Measurements from ENCODE around the gene SHBG. TPM values are rescaled to one million over a fixed set of nuclear protein-coding genes. Genes with fewer than 3 reads are reported as not detected.
A peak's percentile ranks its signal among the peaks of the same experiment; 100 is the strongest.
"Not testable (repeated sequence)": the region's sequence is repeated elsewhere in the genome, so short reads cannot be mapped to it uniquely, and the experiment has no call there.

Gene SHBG
- total and polyA plus RNA-seq, 4 donors: 0.16 to 0.63 (median 0.42) TPM

- DNase-seq: peak; percentile 84 to 87 (median 87)
- Histone ChIP-seq H3K27me3 (ENCODE audit: control insufficient read depth in 3 of 3, insufficient read depth in 3 of 3, low read length in 2 of 3) (no peaks in the 10 kb centered on the region), H3K9ac (ENCODE audit: insufficient read depth in 1 of 2, low read length in 2 of 2) (no peak overlapping the region), H3K9me3 (ENCODE audit: control insufficient read depth in 4 of 4, insufficient read depth in 3 of 4, low read length in 3 of 4) (no peaks in the 10 kb centered on the region), H3K27ac (ENCODE audit: low read depth in 1 of 2, low read length in 1 of 2) (no peak overlapping the region), H3K36me3 (ENCODE audit: control insufficient read depth in 4 of 4, insufficient read depth in 4 of 4, low read length in 4 of 4) (no peaks in the 10 kb centered on the region), H3K4me1 (ENCODE audit: control insufficient read depth in 5 of 5, insufficient read depth in 5 of 5, low read length in 5 of 5) (peaks cover 0 to 7% (median 0%) of the 10 kb centered on the region in 5 donors), H3K4me3 (no peak overlapping the region)
- no peak for ATAC-seq (ENCODE audit: insufficient read depth, low FRiP score)
- TF ChIP-seq, protein P1, sequence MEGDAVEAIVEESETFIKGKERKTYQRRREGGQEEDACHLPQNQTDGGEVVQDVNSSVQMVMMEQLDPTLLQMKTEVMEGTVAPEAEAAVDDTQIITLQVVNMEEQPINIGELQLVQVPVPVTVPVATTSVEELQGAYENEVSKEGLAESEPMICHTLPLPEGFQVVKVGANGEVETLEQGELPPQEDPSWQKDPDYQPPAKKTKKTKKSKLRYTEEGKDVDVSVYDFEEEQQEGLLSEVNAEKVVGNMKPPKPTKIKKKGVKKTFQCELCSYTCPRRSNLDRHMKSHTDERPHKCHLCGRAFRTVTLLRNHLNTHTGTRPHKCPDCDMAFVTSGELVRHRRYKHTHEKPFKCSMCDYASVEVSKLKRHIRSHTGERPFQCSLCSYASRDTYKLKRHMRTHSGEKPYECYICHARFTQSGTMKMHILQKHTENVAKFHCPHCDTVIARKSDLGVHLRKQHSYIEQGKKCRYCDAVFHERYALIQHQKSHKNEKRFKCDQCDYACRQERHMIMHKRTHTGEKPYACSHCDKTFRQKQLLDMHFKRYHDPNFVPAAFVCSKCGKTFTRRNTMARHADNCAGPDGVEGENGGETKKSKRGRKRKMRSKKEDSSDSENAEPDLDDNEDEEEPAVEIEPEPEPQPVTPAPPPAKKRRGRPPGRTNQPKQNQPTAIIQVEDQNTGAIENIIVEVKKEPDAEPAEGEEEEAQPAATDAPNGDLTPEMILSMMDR (IDR thresholded peaks at IDR 0.05; ENCODE audit: control extremely low read depth, extremely low read depth): no peak
- 26 to 46% methylated on average over 5 of the region's 5 CpGs for WGBS, 2 donors
Observed at GRCh38 chr17:7634384-7634783, 4.4 kb downstream of the SHBG start.

DNA sequence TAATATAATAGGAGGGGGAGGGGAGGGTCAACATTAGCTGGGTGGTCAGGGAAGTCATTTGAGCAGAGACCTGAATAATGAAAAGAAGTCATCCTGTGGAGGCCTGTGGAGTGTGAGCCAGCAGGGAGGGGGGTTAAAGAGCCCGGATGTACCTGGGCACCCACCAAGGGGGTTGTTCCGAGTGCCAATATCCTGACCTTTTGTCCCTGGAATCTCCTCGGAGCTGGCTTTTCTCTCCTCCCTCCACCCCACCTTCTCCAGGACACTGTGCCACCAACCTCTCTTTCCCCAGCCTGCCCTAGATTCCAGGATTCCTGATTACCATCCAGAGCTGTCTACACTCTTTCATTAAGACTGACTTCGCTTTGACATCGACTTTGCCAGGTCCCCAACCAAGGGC, 6.2 kb downstream of the SHBG start:
- no peaks in the 10 kb centered on the region for H3K36me3 ChIP-seq (ENCODE audit: control insufficient read depth in 4 of 4, insufficient read depth in 4 of 4, low read length in 4 of 4)
- H3K9ac ChIP-seq (ENCODE audit: insufficient read depth in 1 of 2, low read length in 2 of 2): no peak overlapping the region
- ATAC-seq (ENCODE audit: insufficient read depth, low FRiP score): no peak
- H3K27ac ChIP-seq (ENCODE audit: low read depth in 1 of 2, low read length in 1 of 2): no peak overlapping the region
- WGBS, 2 donors: 67 to 82% methylated on average over 5 of the region's 5 CpGs
- DNase-seq: no peak
- TF ChIP-seq, protein P1 (IDR thresholded peaks at IDR 0.05; ENCODE audit: control extremely low read depth, extremely low read depth): no peak
- H3K9me3 ChIP-seq (ENCODE audit: control insufficient read depth in 4 of 4, insufficient read depth in 3 of 4, low read length in 3 of 4): no peaks in the 10 kb centered on the region
- H3K4me3 ChIP-seq: no peak overlapping the region
- peaks cover 0 to 7% (median 0%) of the 10 kb centered on the region in 5 donors for H3K4me1 ChIP-seq (ENCODE audit: control insufficient read depth in 5 of 5, insufficient read depth in 5 of 5, low read length in 5 of 5)
- no peaks in the 10 kb centered on the region for H3K27me3 ChIP-seq (ENCODE audit: control insufficient read depth in 3 of 3, insufficient read depth in 3 of 3, low read length in 2 of 3)

DNA sequence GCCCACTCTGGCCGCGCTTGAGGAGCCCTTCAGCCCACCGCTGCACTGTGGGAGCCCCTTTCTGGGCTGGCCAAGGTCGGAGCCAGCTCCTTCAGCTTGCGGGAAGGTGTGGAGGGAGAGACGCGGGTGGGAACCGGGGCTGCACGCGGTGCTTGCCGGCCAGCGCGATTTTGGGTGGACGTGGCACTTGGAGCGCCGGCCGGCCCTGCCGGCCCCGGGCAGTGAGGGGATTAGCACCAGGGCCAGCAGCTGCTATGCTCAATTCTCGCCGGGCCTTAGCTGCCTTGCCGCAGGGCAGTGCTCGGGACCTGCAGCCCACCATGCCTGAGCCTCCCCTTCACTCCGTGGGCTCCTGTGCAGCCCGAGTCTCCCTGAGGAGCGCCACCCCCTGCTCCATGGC, 10.8 kb downstream of the SHBG start:
- DNase-seq: no peak
- ATAC-seq (ENCODE audit: insufficient read depth, low FRiP score): no peak
- Histone ChIP-seq H3K4me3 (no peak overlapping the region), H3K27ac (ENCODE audit: low read depth in 1 of 2, low read length in 1 of 2) (no peak overlapping the region), H3K36me3 (ENCODE audit: control insufficient read depth in 4 of 4, insufficient read depth in 4 of 4, low read length in 4 of 4) (no peaks in the 10 kb centered on the region), H3K27me3 (ENCODE audit: control insufficient read depth in 3 of 3, insufficient read depth in 3 of 3, low read length in 2 of 3) (no peaks in the 10 kb centered on the region), H3K4me1 (ENCODE audit: control insufficient read depth in 5 of 5, insufficient read depth in 5 of 5, low read length in 5 of 5) (no peaks in the 10 kb centered on the region), H3K9ac (ENCODE audit: insufficient read depth in 1 of 2, low read length in 2 of 2) (no peak overlapping the region), H3K9me3 (ENCODE audit: control insufficient read depth in 4 of 4, insufficient read depth in 3 of 4, low read length in 3 of 4) (no peaks in the 10 kb centered on the region)
- WGBS, 2 donors: 96% methylated on average over 24 to 26 of the region's 26 CpGs
- TF ChIP-seq, protein P1 (IDR thresholded peaks at IDR 0.05; ENCODE audit: control extremely low read depth, extremely low read depth): no peak

GRCh38 chr17:7641635-7642034, 11.7 kb downstream of the SHBG start:
- not testable (repeated sequence) for H3K27me3 ChIP-seq (ENCODE audit: control insufficient read depth in 3 of 3, insufficient read depth in 3 of 3, low read length in 2 of 3); H3K4me1 ChIP-seq (ENCODE audit: control insufficient read depth in 5 of 5, insufficient read depth in 5 of 5, low read length in 5 of 5); ATAC-seq (ENCODE audit: insufficient read depth, low FRiP score); H3K9me3 ChIP-seq (ENCODE audit: control insufficient read depth in 4 of 4, insufficient read depth in 3 of 4, low read length in 3 of 4); H3K9ac ChIP-seq (ENCODE audit: insufficient read depth in 1 of 2, low read length in 2 of 2); H3K36me3 ChIP-seq (ENCODE audit: control insufficient read depth in 4 of 4, insufficient read depth in 4 of 4, low read length in 4 of 4); H3K27ac ChIP-seq (ENCODE audit: low read depth in 1 of 2, low read length in 1 of 2); H3K4me3 ChIP-seq; DNase-seq
- 62 to 63% methylated on average over 7 of the region's 7 CpGs for WGBS, 2 donors

All from lung (tissue), 12 donors.